Activated T-cell treated with anti-CD3 and anti-CD28 coated beads for 24 hours (primary cell): ENCODE measurements around the gene STOML1.

ENCODE experiments used
- DNase-seq: peaks from one replicate; pipeline ENCODE4 v3.0.0-alpha.2; 2020; ENCODE audit warnings: low read depth

The STOML1 gene

DNA sequence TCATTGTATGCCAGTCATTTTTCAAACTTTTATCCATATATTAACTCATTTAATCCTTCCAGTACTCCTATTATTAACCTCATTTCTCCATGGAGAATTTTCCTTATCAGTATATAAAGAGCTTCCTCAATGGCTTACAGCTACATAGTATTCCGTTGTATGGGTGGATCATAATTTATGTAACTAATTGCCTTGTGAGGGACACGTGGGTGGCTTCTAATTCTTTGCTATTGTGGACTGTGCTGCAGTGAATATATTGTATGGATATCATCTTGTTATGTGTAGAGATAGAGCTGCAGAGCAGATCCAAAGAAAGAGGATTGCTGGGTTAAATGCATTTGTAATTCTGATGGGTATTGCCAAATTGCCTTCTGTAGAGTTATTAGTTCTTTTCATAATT lies 27.6 kb upstream of the STOML1 start:
- no peak for DNase-seq

DNA sequence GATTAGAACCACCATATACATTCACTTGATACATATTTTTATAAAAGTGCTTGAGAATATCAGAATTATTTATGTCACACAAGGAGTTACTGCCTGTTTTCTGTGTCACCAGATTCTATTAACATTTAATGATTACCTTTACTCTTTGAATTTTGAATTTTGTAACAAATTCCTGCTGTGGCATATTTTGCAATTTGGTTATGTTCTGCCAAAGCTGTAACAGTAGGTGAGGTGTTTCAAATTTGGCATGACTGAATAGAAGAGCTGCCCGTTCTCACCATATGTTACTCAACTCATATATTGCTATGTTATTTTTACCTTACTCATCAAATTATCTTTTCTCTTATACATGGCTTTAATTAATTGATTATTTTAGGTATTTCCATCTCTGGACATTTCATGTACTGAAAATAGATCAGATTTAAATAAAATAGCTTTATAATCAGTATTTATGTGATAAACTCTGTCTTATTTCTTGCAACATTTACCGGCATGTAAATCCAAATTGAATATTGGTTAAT lies 21.3 kb upstream of the STOML1 start:
- no peak for DNase-seq

DNA sequence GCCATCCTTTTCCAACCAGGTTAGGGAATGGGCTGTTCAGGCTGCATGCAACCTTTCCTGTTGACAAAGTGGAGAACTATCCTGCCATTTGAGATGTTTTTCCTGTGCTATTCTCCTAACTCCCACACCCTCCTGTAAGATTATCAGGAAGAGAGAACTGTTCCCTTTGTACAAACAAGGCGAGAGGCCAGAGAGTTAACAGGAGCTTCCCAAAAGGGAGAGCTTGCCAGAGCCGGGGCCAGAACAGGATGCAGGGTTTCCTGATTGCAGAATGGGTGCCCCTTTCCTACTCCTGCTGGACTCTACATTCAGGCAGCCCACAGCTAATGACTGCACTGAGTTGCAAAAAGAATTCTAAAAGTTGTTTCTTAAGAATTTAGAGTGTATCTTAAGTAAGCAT lies 19.5 kb upstream of the STOML1 start:
- no peak for DNase-seq

DNA sequence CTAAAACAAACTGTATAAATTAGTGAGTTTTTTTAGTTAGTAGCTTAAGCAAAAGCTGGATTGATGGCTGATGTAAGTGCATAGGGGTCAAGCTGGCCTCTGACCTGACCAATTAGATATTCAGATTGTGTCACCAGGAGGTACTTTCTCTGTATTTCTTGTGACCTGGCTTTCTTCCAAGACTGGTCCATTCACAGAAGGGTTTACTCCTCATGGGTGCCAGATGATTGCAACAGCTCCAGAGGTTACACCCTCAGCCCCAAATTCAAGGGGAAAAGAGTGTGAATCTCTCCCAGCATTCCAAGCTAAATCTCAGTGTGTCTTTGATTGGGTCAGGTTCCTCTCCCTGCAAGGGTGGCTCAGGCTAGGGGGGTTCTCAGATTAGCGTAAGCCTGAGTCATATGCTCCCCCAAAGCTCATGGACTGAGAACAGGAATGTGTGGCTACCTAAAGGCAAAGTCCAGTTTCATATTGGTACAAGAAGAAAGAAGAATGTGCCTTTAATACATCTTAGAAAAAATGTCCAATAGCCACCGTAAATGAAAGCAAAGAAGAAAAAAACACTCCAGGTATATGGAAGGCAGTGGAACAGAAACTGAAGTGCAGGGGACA lies 18.9 kb upstream of the STOML1 start:
- no peak for DNase-seq

DNA sequence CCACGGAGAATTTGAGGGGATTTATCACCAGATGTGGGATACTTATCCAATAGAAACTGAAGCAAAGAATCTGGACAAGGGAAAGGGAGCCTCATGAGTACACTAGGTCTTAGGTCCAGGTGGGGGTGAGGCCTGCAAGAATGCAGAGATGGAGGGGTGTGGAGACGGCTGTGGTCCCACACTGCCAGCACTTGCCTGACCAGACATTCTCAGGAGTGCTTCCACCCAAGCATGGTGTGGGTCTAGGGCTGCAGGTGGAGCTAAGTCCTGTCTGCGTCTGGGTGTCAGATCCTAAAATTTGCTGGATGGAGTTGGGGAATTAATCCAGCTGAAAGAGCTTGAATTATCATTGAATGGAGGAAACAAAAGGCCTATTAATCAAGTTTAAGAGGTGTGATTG lies 16.8 kb upstream of the STOML1 start:
- no peak for DNase-seq

DNA sequence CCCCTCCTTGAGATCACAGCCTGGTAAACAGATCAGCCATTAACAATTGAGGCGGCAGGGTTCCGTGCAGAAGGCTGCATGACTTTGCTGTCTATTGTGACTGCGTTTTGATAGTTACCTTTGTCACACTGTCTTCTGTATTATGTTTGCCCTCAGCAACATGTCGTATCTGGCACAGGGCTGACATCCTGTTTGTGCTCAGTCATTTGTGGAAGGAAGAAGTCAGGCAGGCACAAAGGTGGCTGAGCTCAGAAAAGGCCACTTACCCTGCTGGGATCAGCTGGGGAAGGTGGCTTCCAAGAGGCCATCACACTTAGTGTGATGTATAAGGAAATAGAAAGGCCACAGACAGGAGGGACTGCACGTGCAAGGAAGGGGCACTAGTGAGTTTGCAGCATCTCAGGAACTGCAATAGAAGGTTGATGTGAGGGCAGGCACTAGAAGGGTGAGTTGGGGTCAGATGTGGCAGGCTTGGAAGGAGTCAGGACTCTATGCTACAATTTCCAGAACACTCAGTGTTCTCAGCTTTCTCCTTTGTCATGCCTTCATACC lies 15.8 kb upstream of the STOML1 start:
- DNase-seq: no peak

GRCh38 chr15:74006774-74007639 lies 14.9 kb upstream of the STOML1 start:
- DNase-seq: no peak

GRCh38 chr15:73997986-73998385 lies 5.9 kb upstream of the STOML1 start:
- DNase-seq: no peak

GRCh38 chr15:73996939-73997338 lies 4.8 kb upstream of the STOML1 start:
- DNase-seq: no peak

- DNase-seq: no peak
These were observed 4.2 kb upstream of the STOML1 start for GRCh38 chr15:73996267-73996666.

- no peak for DNase-seq
These were observed 3.0 kb upstream of the STOML1 start for GRCh38 chr15:73994912-73995622.

DNA sequence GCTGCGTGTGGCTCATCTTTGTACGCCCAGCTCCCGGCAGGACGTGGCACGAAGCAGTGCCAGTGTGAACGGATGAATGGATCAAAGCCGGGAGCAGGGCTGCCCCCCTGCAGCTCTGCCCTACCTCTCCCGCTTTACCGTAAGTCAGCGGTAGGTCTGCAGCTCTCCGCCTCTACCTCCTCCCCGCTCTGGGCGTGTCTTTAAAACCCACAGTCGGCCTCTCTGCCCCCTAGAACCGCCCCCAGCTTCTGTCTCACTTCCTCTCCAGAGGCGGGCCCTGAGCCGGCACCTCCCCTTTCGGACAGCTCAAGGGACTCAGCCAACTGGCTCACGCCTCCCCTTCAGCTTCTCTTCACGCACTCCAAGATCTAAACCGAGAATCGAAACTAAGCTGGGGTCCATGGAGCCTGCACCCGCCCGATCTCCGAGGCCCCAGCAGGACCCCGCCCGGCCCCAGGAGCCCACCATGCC lies 2.4 kb upstream of the STOML1 start, which contains the start of gene PML:
PML (plus strand) TSS at position 304 of the 471 bp plus-strand sequence; CDS start at position 401, 97 bp downstream.
- DNase-seq: peak; percentile 93

DNA sequence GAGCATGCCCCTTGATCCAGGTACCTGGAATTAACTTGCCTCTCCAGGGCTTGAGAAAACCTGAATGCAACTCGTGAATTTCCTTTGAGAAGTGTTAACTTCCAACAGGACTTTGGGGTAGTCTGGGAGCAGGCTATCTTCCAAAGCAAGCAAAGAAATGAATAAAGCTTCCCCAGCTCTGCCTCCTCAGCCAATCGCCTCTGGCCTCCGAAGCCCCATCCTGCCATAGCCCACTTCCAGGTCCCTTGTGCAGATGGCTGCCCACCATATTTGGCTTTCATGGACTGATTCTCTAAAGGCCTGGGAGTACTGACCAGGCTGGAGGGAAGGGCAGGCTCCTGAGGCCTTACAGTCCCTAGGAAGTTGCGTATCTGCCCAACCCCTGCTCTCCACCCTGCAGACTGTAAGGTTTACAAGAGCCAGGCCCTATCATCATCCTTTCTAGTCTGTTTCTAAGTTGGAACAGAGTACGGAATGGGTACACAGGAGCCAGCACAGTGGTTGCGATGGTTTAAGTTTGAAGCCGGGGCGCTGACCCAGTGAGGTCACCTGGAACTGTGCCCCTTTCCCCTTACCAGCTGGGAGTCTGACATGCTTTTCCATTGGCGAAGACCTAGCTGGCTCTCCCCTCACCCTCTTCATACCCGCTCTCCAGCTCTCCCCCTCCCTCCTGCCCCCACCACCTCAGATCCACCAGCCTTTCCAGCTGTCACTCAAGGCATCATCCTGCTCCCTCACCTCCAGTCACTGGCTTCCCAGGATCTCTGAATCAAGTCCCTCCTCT lies 1.3 kb upstream of the STOML1 start:
- no peak for DNase-seq

- no peak for DNase-seq
These were observed 451 bp upstream of the STOML1 start for GRCh38 chr15:73992594-73992898.

- no peak for DNase-seq
These were observed 835 bp downstream of the STOML1 start for GRCh38 chr15:73991260-73991659.

GRCh38 chr15:73990250-73991005 lies 1.7 kb downstream of the STOML1 start:
- no peak for DNase-seq

GRCh38 chr15:73989001-73989798 lies 2.9 kb downstream of the STOML1 start:
- DNase-seq: no peak

DNA sequence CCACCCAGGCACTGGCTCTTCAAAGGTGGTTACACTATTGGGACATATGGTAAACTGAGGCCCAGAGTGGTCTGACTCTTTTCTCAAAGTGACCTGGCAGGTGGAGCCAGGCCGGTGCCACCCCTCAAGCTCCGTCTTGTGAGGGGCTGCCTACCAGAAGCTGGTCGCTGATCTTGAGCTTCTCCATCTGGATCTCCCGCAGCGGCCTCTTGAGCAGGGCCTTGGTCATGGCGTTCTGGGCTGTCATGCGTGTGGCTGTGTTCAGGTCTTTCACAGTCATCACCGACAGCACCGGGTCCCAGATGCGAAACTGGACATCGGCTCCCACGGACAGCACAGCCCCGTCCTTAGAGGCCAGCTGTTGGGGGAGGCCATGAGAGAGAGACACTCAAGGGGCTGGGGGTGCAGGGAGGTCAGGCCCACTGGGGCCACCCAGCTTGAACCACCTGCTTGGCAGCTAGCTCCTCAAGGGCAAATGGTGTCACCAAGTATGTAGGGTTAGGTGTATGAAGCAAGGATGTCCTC lies 3.6 kb downstream of the STOML1 start:
- no peak for DNase-seq

DNA sequence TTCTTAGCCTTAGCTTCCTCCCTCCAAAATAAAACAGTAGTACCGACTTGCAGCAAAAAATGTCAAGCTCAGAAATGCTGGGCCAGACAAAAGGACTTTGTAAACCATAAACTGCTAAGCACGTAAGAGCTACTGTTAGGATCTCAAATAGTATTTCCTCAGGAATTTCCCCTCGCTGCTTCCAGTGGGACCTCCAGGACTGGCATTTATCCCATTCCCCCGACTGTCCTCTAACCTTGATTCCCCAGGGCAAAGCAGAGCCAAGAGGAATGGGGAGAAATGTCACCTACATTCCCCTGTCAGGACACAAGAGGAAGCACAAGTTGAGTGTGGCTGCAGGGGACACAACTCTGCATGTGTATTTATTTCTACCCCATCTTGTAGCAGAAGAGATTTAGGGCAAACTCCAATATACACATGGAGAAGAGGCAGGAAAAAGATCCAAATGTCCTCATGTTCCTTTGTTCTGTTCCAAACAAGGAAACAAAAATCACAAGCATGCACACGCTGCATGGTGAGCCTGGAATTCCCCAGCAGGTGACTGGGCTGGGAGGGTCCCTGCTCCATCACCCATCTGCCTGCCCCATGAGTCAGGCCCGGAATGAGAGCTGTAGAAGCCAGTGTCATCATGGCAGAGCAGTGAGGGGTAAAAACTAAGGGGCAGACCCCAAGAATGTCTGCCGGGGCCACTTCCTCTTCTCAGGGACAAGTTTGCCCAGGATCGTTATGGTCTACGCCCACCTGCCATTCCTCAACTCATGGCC lies 4.2 kb downstream of the STOML1 start:
- DNase-seq: no peak
